PC-3 (cell line): ENCODE results near the gene RAB1A. TPM values are rescaled to one million over a fixed set of nuclear protein-coding genes. Genes with fewer than 3 reads are reported as not detected.

Experiments
- ATAC-seq: fragments of 200-7000 bp; cut with Tn5 transposase; 2 replicates; pipeline ENCODE4 v1.9.1; 2020; ENCODE audit warnings: mild to moderate bottlenecking, moderate library complexity
- BruUV-seq: library from RNA; stranded (reverse); fragments of 400-500 nt; replicated peaks from 2 replicates; lab custom pipeline; 2021; lab: Mats Ljungman, UMichigan
- CTCF ChIA-PET: fragments of 300-600 bp; sonication (Branson Sonifier 250); formaldehyde crosslinking; loops from one replicate; lab custom pipeline; 2022; ENCODE audit warnings: antibody characterized with exemption; lab: Charles Lee
- POLR2A ChIA-PET: fragments of 300-600 bp; sonication (Branson Sonifier 250); formaldehyde crosslinking; loops from one replicate; lab custom pipeline; 2022; ENCODE audit warnings: antibody characterized with exemption; ENCODE audit not compliant: unreplicated experiment; lab: Charles Lee
- DNase-seq: peaks from one replicate; pipeline ENCODE4 v3.0.0-alpha.2; 2015
- H2AFZ ChIP-seq: fragments of 300-600 bp; sonication (generic); 2 replicates; pipeline ENCODE4 v1.6.0; 2016; ENCODE audit warnings: antibody characterized with exemption, low read length
- H3F3A ChIP-seq: fragments of 300-600 bp; sonication (generic); one replicate; pipeline ENCODE4 v1.6.0; 2017; ENCODE audit warnings: antibody characterized with exemption, low read length, control low read depth, mild to moderate bottlenecking; ENCODE audit not compliant: unreplicated experiment
- H3K27ac ChIP-seq: fragments of 300-600 bp; sonication (generic); 2 replicates; pipeline ENCODE4 v1.5.1; 2016; ENCODE audit warnings: mild to moderate bottlenecking, low read length
- H3K27me3 ChIP-seq: fragments of 300-600 bp; sonication (generic); 2 replicates; pipeline ENCODE4 v1.6.1; 2016; ENCODE audit warnings: low read length, mixed read lengths
- H3K36me3 ChIP-seq: fragments of 300-600 bp; sonication (generic); 2 replicates; pipeline ENCODE4 v1.6.1; 2016; ENCODE audit warnings: low read depth, mixed run types, low read length, mixed read lengths
- H3K4me1 ChIP-seq: fragments of 300-600 bp; sonication (generic); 2 replicates; pipeline ENCODE4 v1.5.1; 2016; ENCODE audit warnings: low read length; ENCODE audit not compliant: insufficient read depth
- H3K4me2 ChIP-seq: fragments of 300-600 bp; sonication (generic); 2 replicates; pipeline ENCODE4 v1.6.0; 2016; ENCODE audit warnings: low read length
- H3K4me3 ChIP-seq: fragments of 300-600 bp; sonication (generic); 2 replicates; pipeline ENCODE4 v1.5.1; 2016; ENCODE audit warnings: mild to moderate bottlenecking, low read length, mixed read lengths
- H3K79me2 ChIP-seq: fragments of 300-600 bp; sonication (generic); 2 replicates; pipeline ENCODE4 v1.6.1; 2017; ENCODE audit warnings: low read length, mixed read lengths
- H3K9ac ChIP-seq: fragments of 300-600 bp; sonication (generic); 2 replicates; pipeline ENCODE4 v1.6.0; 2016; ENCODE audit warnings: mild to moderate bottlenecking, low read length
- H3K9me2 ChIP-seq: fragments of 300-600 bp; sonication (generic); replicated peaks from 2 replicates; pipeline ENCODE4 v1.6.1; 2016; ENCODE audit warnings: mixed run types, low read length, mixed read lengths
- H3K9me3 ChIP-seq: fragments of 300-600 bp; sonication (generic); 2 replicates; pipeline ENCODE4 v1.6.1; 2016; ENCODE audit warnings: low read length, mixed read lengths
- H4K20me1 ChIP-seq: fragments of 300-600 bp; sonication (generic); 2 replicates; pipeline ENCODE4 v1.6.1; 2016; ENCODE audit warnings: low read length, mixed read lengths
- CTCF ChIP-seq: fragments of 300-600 bp; sonication (generic); conservative IDR thresholded peaks from 2 replicates; pipeline ENCODE4 v1.5.1; 2017; ENCODE audit warnings: antibody characterized with exemption, low read depth, mild to moderate bottlenecking, low read length
- EZH2 ChIP-seq: fragments of 300-600 bp; sonication (generic); IDR thresholded peaks from one replicate; pipeline ENCODE4 v1.6.1; 2017; ENCODE audit warnings: antibody characterized with exemption, mild to moderate bottlenecking, low read length; ENCODE audit not compliant: unreplicated experiment
- EZH2phosphoT487 ChIP-seq: fragments of 300-600 bp; sonication (generic); IDR thresholded peaks from 2 replicates; pipeline ENCODE4 v1.6.1; 2018; ENCODE audit warnings: mild to moderate bottlenecking, antibody characterized with exemption, low read length, borderline replicate concordance
- intact Hi-C: fragments of 100-400 bp; cut with micrococcal nuclease; formaldehyde crosslinking; loops from 2 replicates; pipeline ENCODE4 v1.9.0; 2023
- total RNA-seq: library from RNA; depleted of rRNA; stranded (reverse); fragments of >200 nt; gene quantifications from 2 replicates; pipeline ENCODE4 v1.2.3, GENCODE V29; 2014

Gene RAB1A
- total RNA-seq, 1 experiment from 2014 or later: 96.9 TPM

GRCh38 chr2:65061146-65061909 lies 68.6 kb downstream of the RAB1A start:
- CTCF ChIA-PET: no interaction called here

GRCh38 chr2:65059071-65059470 lies 70.8 kb downstream of the RAB1A start:
- Histone ChIP-seq H3F3A (no peaks in the 10 kb centered on the region), H3K9me3 (no peaks in the 10 kb centered on the region), H3K27me3 (no peaks in the 10 kb centered on the region), H2AFZ (no peak overlapping the region), H3K36me3 (no peaks in the 10 kb centered on the region), H3K9me2 (no peaks in the 10 kb centered on the region), H3K4me3 (no peak overlapping the region), H3K27ac (no peak overlapping the region), H3K9ac (no peak overlapping the region), H3K4me2 (no peak overlapping the region), H3K4me1 (peaks cover 17% of the 10 kb centered on the region), H4K20me1 (no peaks in the 10 kb centered on the region), H3K79me2 (peaks cover 16% of the 10 kb centered on the region)
- no TSS peak for BruUV-seq
- ATAC-seq (no peak), DNase-seq (no peak)
- TF ChIP-seq EZH2 (no peak), CTCF (no peak), EZH2phosphoT487 (no peak)
- intact Hi-C loops: no loop called here
- ChIA-PET POLR2A (interaction anchor here (0.7 kb wide), 1 partner anchor 169 kb away, joined by 6 read pairs; the partner anchor contains the start of gene ACTR2), CTCF (no interaction called here)

More at GRCh38 chr2:65061146-65061909, 68.6 kb downstream of the RAB1A start:
- no peaks in the 10 kb centered on the region for H3K9me2 ChIP-seq
- no peak overlapping the region for H3K4me3 ChIP-seq
- TF ChIP-seq EZH2phosphoT487 (no peak), EZH2 (no peak), CTCF (no peak)
- intact Hi-C loops: loop anchor here (5.0 to 10.0 kb wide), 2 partner anchors 203 to 376 kb away; no protein-coding TSS in a partner anchor
- peaks cover 37% of the 10 kb centered on the region for H3K4me1 ChIP-seq
- H3F3A ChIP-seq: peaks cover 3% of the 10 kb centered on the region
- H4K20me1 ChIP-seq: no peaks in the 10 kb centered on the region
- POLR2A ChIA-PET: no interaction called here
- no peaks in the 10 kb centered on the region for H3K9me3 ChIP-seq
- no peaks in the 10 kb centered on the region for H3K27me3 ChIP-seq
- no peak overlapping the region for H3K4me2 ChIP-seq
- H2AFZ ChIP-seq: no peak overlapping the region
- H3K79me2 ChIP-seq: peaks cover 16% of the 10 kb centered on the region
- H3K9ac ChIP-seq: no peak overlapping the region
- ATAC-seq (no peak), DNase-seq (no peak)
- H3K36me3 ChIP-seq: no peaks in the 10 kb centered on the region
- no peak overlapping the region for H3K27ac ChIP-seq
- BruUV-seq: no TSS peak
